Dermis microvascular lymphatic vessel endothelial cell (primary cell): Measurements from ENCODE around the gene SNX7. TPM values are rescaled to one million over a fixed set of nuclear protein-coding genes. Genes with fewer than 3 reads are reported as not detected.

Experiments used
- DNase-seq, 2 donors: peaks; one replicate each; pipeline versions ENCODE4 v3.0.0 to v3.0.0-alpha.2; 2010; ENCODE audit warnings: low read depth in 2 of 2
- total RNA-seq: library from RNA; depleted of rRNA; stranded (reverse); fragments of >200 nt; gene quantifications from 2 replicates; pipeline ENCODE4 v1.2.1, GENCODE V29; 2014

The SNX7 gene
- total RNA-seq, 1 donor from 2014 or later: 28.6 TPM

- no peak for DNase-seq
Measured at GRCh38 chr1:98697781-98698180, 36.3 kb downstream of the SNX7 start.

GRCh38 chr1:98698625-98699024 is 37.1 kb downstream of the SNX7 start:
- no peak for DNase-seq

DNA sequence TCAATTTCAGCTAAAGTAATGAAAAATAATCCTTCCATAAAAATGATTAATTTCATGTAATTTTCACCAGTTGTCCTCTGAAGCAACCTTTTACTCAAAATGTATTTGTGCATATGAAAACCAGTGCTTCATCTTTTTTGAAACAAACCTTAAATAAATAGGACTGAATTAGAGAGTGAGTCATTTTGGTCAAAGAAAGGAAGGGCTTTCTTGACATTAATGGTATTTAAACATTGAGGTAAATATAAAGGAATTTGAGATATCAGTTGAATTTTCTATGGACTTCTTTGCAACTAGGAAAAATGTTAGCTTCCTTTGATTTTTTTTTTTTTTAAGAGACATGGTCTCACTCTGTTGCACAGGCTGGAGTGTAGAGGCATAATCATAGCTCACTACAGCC is 38.7 kb downstream of the SNX7 start:
- DNase-seq: no peak

DNA sequence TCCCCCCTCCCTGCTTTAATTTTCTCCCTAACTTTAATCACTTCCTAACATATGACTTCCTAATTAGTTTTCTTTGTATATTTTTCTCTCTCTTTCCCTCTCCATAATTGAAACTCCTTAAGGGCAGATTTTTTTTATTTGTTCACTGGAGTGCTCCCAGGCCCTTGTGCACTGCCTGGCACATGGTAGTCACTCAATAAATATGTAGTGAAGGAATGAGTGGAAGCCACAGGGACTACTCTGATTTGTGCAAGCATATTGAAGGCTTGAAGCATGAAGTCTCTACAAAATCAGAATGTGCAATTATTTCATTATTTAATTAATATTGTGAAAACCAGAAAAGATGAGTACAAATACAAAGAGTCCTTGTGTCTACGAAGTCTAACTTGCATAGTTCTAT is 41.5 kb downstream of the SNX7 start:
- no peak for DNase-seq

DNA sequence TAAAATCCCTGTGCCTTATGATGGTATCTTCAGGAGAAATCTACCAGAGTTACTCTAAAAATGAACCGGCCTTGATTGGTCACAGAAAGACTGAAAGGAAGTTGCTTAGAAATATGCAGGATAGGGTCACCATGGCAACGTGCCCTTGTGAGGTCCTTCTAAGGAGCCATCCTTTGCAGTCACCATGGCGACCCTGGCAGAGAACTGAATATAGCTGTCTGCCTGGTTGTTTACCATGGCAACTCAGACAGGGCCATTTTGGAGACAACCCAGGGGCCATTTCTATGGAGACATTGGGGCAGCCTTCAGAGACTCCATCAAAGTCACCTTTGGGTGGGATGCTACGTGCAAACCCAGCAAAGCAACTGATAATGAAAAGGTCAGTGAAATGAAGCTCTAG is 43.0 kb downstream of the SNX7 start:
- no peak for DNase-seq

DNA sequence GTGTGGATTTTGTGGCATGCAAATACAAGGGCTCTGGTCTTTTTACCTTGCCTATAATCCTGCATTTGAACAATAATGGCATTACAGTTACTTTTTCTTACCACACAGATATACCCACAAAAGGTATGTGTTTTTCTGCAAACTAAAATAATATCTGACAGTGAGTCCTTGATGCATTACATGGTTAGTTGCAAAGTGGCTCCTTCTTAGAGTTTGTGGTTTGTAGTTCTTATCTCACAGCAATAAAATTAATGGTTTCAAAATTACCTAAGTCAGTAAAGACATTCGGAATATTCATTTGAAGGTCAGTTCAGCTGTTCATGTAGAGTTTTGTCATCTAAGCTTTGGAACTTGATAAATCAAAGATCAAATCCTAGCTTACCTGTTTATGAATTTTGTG is 43.5 kb downstream of the SNX7 start:
- no peak for DNase-seq

DNA sequence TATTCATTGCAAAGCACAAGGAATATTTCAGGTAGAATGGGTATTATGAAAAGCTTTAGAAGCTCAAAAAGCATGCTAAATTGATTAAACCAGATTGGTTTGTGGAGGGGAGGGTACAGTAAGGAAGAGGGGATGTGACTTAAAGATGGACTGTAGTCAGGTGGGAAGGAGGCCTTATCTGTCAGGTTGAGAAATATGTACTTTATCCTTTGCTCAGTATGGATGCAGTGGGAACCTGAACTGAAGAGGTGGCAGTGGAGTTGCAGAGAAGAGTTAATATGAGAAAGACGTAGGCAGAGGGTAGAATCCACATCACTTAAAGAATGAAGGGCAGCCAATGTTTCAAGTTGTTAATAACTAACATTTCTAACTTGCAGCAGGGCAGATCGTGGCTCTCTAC is 44.1 kb downstream of the SNX7 start:
- DNase-seq: no peak

GRCh38 chr1:98706173-98706843 is 44.8 kb downstream of the SNX7 start:
- no peak for DNase-seq

DNA sequence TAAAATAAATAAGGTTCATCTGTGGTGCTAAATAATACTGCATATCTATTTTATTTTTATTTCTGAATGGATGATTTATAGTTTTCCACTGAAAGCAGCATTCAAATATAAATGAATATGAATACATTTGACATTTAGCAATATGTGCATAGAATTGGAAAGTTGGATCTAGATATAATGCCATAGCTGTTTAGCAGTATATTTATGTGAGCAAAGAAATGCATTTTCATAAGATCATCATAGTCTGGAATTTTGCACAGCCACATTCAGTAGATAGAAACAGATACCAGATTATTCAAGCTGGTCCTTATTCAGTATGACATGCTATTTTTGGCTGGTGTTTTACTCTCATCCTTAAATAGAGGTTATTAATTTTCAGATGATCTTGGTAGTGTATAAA is 46.0 kb downstream of the SNX7 start:
- no peak for DNase-seq

DNA sequence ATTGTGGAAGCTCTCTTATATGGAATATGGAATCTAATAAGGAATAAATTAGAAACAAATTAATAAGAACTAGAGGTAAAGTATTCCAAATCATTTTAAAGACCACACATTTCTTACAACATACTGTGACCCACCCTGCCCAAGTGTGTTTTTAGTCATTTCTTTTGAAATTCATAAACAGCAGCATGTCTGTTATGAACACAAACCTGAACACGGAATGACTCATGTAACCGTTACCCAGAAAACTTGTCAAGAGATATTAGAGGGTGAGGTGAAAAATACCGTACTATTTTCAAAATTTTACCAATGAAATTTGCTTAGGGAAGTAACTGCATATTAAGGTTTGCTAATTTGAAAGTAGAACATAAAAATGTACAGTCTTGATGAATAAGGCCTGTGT is 48.4 kb downstream of the SNX7 start:
- DNase-seq: no peak

GRCh38 chr1:98723574-98723973 is 62.1 kb downstream of the SNX7 start:
- no peak for DNase-seq

DNA sequence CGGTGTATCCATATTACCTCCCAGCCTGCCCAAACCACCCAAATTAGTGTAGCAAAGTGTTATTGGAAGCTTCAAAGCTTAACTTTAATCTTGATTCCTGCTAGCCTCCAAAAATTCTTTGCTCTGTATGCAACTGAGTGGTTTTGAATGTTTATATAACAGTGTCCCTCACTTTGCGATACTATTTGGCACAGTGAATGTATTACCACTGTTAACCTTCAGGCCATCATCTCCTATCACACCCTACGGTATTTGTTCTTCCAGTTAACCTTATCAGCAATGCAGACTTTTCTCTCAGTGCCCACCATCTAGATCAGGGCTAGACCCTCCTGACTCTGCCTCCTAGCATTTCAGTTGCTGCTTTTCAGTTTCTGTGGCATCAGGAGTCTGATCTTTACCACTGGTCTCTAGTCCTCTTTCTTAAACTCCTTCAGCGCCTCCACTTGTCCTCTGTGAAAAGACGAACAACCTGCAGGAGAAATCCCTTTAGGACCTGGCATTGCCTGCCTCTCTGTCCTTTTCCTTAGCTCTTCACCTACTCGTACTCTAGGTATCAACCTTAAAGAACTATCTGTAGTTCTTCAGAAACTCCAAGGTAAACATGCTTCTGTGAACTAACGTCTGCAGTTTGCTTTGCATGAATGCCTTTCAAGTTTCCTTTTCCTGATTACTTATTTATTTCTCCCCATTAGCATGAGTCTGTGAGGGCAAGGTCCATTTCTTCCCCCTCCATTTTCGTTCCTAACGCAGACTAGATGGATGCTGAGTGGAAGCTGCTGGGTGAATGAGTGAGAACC is 71.7 kb downstream of the SNX7 start:
- no peak for DNase-seq

DNA sequence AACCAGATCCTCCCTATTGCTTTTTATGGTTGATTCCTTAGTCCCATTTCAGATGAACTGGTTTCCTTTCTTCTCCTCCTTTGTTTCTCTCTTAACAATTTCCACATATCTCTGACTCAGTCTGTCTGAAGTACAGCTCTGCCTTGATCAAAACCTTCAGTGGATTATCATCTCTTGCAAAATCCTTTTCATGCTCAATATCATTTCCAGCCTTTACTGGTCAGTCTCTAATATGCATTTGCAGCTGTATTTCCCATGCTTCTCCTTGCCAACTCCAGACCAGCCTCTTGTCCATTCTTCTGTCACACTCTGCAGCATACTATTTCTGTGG is 72.2 kb downstream of the SNX7 start:
- no peak for DNase-seq

DNA sequence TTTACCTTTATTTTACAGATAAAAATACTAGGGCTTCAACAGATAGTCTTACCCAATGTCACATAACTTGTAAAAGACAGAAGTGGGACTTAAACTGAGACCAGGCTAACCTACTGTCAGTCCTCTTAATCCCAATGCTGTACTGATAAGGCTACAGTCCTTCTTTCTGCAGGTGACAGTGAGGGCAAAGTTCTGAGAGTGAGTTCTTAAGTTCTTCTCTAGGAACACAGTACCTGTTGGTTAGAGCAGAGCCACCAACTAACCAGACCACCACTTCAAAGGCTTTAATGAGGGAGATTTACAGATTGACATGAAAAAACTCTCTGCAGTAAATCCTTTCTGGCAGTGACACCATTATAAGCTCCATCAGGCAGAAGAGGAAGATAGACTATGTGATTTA is 74.2 kb downstream of the SNX7 start:
- DNase-seq: no peak

DNA sequence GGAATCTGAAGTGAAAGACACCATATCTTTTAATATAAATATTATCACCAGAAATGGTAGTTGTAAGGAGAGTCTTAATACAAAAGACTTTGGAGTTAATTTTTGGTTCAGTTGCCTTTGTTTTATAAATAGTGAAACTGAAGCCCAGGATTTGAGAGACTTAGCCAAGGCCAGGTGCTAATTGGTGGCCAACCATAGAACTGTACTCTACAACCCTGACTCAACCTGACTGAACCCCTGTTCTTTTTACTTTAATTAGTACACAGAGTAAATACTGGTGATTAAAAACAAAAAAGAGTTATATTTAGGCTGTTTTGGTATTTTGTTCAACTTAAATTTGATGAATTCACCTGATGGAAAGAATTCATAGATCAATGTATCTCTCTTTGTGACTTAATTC is 76.3 kb downstream of the SNX7 start:
- DNase-seq: no peak

DNA sequence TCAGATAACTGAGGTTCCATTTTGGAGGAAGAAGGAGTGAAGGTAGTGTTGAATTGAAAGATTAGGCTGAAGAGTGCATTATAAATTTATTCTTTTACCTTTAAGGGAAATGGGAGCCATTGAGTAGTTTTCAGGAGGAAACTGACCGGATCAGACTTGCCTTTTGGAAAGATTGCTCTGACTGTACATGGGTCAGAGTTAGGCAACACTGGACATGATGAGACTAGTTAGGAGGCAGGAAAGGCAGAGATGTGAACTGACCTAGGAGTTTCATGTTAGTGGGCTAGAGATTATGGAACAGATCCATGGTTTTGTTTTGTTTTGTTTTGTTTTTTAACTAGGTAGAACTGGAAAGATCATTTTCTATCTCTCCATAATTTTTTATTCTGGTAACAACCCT is 78.2 kb downstream of the SNX7 start:
- no peak for DNase-seq

GRCh38 chr1:98741164-98741563 is 79.6 kb downstream of the SNX7 start:
- no peak for DNase-seq

DNA sequence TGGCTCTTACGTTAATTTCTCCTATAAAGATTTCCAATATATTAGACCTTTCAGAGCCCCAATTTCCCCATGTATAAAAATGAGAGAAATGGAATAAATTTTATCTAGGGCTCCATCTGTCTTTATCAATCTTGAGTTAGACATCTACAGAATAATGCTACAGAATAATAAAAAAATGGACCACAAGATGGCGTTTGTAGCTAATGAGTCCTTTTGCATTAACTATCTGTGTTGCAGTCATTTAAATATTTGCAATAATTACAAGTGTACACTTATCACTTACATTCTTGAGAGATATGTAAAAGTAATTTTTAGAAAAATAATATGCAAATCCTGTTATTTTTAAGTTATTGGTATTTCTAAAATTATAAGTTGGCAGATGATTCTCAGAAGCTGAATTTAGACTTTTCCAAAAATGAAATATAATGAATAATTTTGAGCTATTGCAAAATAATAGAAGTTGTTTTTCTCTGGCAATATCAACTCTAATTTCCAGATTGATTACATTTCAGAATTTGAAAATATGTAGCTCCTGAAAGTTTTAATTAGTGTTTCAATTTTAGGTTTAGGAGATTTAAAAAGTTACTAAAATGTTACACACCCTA is 87.7 kb downstream of the SNX7 start:
- peak; percentile 3 to 28 for DNase-seq

GRCh38 chr1:98754176-98754575 is 92.7 kb downstream of the SNX7 start:
- no peak for DNase-seq

DNA sequence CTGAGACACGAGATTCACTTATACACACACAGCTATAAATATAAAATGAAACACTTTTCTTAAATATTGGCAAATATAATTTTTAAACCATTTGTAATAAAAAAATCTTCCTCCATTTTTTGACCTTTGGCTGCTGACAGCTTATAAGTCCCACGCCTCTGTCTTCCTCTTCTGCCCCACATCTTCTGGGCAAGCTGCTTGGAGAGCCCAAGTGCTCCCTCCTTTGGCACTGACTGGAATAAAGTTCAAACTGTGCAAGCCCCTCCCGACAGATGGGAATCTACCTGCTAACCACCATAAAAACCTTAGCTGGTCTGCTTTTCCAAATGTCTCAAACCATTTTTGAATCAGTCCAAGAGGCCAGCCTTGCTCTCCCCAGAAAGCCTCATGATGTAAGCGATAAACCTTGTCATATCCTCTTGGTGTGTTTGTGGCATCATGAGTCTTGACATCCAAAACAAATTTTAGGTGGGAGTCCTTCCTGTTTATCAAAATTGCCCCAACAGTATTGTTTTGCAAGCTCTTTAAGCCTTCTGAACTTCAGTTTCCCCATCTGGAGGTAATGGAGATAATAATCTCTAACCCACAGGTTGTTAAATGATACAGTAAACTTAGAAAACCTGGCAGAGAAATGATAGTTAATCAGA is 99.8 kb downstream of the SNX7 start:
- no peak for DNase-seq

DNA sequence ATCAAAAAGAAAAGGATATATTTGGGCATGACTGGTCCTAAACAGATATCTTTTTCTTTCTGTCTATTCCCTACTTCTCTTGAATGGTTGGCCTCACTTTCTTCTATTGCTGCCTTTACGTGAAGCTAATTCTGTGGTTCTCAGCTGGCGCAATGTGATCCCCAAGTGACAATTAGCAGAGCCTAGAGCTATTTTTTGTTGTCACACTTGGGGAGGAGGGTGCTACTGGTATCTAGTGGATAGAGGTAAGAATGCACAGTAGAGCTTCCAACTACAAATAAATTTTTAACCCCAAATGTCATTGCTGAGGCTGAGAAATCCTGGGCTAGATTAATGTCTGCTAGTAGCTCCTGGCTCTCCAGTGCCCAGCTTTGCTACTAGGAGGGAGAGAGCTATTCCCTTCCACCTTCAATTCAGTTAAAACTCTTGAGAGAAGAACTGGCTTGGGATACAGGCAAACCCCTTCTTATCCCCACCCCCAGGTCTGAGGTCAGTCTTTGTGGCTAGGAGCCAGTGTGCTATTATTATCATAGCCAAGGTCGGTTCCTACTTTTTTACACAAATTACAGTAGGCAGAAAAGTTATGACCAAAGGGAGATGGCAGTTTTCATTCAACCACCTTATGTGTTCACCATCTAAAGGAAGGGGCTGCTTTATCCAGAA is 102.1 kb downstream of the SNX7 start:
- no peak for DNase-seq

DNA sequence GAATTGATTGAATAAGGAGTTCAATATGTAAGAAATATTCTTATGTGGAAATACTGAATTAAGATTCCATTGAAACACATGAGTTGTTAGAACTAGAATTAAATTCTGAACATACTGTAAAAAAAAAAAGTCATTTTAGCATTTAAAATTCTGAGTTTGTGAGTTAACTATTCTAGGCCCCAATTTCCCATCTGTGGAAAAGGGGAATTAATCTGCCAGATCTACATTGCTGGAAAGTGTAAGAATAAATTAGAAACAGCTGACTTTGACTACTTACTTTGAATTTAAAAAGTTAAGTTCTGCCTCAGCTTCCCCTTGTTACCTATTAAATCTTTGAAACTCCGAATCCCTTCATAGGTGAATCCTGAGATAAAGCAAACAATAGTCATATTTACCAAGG is 103.0 kb downstream of the SNX7 start:
- DNase-seq: no peak
